CD4-positive, alpha-beta T cell treated with Interleukin-15 for 1 hour (primary cell): ENCODE measurements around the gene HHAT.

Experiments
- DNase-seq: peaks from one replicate; pipeline ENCODE4 v3.0.0-alpha.2; 2020

The HHAT gene

GRCh38 chr1:210500831-210501230, 172.1 kb downstream of the HHAT start:
- no peak for DNase-seq

DNA sequence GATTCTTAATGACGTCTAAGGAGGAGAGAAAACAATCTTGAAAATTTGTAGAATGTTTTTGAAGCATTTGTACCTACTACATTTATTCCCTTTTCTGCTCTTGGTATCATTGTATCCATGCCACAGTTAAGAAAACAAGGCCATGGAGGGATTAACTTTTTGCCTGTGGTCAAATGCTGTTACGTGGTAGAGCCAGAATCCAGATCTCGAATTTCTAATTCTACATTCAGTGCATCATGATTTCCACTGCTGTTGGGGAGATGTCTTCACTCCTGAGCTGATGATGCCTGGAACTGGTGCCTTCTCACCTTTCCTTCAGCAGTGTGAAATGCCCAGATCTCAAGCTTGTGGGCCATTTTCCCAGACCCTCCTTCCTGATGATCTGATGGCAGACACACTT, 175.6 kb downstream of the HHAT start:
- no peak for DNase-seq

DNA sequence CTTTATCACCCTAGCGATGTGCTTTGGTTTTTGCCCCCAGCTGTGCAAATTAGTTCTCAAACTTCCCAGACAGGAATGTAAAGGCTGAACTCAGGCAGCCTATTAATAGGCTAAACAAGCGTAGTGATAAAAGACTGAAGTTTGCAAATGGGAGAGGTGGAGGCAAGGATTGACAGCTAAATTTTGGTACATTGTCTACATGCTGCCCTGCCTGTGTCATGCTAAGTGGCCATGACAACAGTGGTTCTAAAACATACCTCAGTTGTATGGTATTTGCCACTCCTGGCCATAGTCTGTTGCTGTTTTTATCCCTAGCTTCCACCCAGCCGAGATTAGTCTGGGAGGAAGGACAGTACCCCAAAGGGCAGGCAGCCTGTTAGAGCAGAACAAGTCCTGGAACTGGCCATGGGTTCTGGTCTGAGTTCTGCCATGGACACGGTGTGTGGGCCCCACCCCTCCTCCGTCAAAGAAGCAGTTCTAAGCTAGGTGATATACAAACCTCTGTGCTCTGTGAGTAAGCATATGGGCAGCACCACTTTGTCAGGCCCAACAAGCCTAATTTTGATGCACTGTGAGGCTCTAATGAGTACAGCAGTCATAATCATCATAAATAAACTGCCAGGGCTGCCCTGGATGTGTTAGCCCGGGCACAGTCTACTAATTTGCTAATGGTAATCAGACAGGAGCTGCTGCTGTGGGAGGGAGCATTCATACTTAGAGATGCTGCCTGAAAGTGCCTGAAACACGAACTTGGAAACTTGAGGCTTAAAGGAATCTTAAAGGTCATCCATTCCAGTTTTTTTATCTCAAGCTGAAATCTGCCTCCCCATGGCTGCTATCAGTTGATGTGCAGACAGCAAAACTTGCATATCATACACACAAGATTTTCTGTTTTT, 177.1 kb downstream of the HHAT start:
- no peak for DNase-seq

GRCh38 chr1:210506689-210507088, 178.0 kb downstream of the HHAT start:
- DNase-seq: no peak

GRCh38 chr1:210516092-210516656, 187.5 kb downstream of the HHAT start:
- no peak for DNase-seq

DNA sequence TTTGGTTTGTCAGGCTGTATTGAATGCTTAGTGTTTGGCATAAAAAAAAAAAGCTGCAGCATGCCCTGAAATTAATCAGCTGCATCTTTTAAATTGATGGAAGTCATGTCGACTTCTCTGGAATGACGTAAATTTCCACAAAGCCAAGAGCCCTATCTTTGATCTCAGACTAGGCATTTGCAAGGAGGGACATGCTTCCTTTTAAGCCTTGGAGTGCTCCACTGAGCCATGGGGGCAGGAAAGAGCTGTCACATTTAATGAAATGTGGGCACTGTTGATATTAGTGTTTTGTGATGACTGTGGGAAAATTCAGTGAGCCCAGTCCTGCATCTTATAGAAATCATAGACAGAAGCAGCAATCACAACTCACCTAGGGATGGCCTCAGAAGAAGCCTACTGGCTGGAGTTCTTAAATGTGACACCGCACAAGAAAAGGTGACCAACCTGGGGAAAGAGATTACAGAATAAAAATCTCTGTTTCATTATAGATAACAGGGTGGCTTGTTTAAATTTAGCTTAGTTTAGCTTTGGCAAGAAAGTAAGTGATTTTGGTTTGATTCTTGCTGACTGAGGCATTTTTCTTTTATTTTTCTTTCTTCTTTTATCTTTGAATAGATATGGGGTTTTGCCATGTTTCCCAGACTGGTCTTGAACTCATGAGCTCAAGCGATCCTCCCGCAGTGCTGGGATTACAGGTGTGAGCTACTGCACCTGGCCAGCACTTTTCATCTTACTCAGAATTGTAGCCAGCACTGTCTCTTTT, 188.2 kb downstream of the HHAT start:
- no peak for DNase-seq

DNA sequence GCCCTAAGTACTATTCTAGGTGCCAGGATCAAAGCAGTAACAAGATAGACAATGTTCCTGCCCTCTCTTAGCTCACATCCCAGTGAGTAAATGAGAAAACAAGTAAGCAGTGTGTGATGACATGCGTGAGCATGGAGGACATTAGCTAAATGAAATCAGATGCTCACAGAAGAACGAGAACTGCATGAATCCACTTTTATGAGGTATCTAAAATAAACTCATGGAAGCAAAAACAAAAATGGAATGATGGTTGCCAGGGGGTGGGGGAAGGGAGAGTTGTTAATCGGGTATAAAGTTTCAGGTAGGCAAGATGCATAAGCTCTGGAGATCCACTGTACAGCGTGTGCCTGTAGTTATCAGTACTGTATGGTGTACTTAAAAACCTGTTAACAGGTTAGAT, 195.1 kb downstream of the HHAT start:
- DNase-seq: no peak

- no peak for DNase-seq
Observed at GRCh38 chr1:210525716-210526454, 197.2 kb downstream of the HHAT start.

- no peak for DNase-seq
Observed at GRCh38 chr1:210527091-210527490, 198.4 kb downstream of the HHAT start.

GRCh38 chr1:210531475-210532222, 202.9 kb downstream of the HHAT start:
- no peak for DNase-seq

DNA sequence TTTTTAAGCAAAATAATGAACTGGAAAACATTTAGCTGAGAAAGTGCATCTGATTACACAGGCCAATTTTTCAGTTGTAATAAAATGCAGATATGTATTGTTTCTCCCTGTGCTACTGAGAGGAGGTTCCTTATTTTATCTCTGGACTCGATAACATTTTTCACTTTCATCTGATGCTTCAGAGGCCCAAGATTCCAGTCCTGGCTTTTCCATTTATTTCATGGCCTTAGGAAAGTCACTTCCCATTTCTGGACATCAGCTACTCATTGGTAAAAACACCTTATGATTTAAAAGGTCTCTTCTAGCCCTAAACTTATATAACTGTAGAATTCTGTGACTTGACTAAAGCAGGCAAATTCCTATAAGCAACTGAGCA, 203.5 kb downstream of the HHAT start:
- DNase-seq: no peak

DNA sequence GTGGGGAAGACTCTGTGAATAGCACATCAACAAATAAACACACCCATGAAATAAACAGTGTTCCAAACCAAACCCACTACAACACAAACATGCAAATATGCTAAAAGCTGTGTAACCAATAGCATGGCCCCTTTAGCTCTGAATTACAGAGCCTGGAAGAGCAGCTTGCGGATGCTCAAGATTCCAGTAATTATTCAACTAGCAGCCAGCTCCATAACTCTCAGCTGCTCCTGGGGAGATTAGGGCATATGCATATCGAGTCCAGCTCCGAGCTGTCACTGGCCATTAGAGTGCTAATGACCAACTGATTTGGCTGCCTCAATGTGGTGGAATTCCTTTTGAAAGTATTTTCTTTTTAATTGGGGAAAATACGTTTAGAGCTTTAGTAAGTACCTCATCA, 207.1 kb downstream of the HHAT start:
- DNase-seq: no peak

GRCh38 chr1:210536254-210536961, 207.7 kb downstream of the HHAT start:
- no peak for DNase-seq

DNA sequence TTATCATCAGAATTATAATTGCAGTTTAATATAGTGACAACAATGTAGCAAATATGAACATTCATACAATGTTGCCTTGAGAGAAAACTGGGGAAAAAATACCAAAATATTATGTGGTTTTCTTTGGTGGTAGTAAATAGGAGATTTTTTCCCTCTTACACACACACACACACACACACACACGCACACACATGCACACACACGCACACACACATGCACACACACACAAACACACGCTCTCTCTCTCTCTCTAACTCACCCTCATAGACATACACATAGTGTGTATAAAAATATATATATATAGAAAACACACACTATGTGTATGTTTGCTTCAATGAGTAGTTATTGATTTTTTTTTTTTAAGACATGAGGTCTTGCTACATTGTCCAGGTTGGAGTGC, 211.6 kb downstream of the HHAT start:
- DNase-seq: no peak

GRCh38 chr1:210541680-210542358, 213.1 kb downstream of the HHAT start:
- DNase-seq: no peak

- no peak for DNase-seq
Observed at GRCh38 chr1:210551899-210552298, 223.2 kb downstream of the HHAT start.

DNA sequence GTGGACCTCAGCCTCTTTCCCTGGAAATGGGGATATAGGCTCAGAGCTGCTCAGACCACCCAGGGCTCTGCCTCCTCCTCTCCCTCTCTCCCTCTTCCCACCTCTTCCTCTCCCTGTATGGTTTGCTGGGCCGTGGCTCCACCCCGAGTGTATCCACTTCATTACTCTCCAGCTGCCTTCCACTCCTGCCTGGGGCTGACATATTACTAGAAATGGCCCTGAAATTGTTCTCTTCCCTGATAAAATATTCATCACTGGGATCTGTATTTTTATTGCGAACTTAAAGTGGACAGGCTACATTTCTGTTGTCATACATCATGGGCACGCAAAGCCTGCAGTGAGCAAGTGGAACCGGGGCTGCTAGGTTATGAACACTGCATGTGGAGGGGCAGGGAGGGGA, 225.0 kb downstream of the HHAT start:
- DNase-seq: no peak

DNA sequence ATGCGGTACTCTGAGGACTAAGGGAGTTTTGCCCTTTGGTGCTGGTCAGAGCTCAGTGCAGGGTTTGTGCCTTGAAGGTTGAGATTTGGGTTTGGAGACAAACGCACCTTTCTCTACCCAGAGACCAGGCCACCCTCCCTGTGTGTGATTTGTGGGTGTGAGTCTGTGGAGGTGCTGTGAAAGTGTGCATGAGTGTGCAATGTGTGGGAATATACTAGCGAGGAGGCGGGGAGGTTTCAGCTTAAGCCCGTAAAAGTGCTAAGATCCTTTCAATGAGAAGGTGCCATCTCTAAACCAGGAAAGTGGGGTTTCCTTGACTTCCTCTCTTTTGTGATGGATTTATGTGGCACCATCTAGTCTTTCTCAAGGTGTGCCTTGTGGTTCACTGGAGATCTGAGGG, 225.7 kb downstream of the HHAT start:
- no peak for DNase-seq

GRCh38 chr1:210556475-210556874, 227.8 kb downstream of the HHAT start:
- DNase-seq: no peak

DNA sequence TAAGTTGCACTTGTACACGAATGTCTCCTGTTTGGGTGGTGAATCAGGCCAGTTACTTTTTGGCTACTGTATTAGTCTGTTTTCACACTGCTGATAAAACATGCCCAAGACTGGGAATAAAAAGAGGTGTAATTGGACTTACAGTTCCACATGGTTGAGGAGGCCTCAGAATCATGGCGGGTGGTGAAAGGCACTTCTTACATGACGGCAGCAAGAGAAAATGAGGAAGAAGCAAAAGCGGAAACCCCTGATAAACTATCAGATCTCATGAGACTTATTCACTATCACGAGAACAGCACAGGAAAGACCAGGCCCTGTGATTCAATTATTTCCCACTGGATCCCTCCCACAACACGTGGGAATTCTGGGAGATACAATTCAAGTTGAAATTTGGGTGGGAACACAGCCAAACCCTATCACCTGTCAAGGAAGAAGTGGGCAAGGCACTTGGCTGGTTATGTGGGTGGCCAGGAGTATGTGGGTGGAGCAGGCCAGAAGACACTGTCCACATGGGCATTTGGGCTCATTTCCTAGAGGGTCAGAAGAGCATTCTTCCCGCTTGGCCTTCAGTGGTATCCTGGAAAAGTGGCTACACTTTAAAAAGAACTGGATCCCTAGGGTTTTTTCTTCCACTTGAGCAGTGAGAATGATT, 228.8 kb downstream of the HHAT start:
- DNase-seq: no peak

DNA sequence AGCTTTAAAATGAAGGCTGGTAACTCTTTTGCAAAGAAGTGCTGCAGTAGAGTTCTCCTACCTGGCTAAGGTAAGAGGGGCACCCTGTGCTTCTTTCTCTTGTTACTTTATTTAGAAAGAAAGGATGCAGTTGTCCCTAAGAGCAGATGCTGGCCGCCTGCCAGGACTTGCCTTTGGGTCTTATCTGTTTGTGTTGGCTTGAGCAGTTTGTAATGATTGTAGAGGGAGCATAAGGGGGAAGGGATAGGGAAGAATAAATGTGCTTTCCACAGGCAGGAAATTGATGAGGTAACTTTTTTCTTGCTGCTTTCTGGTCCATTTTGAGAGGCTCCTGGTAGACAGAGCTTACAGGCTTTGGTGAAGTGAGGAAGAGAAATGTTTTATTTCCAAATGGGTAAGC, 229.6 kb downstream of the HHAT start:
- no peak for DNase-seq
